CD4-positive, alpha-beta memory T cell (primary cell): ENCODE results near the gene TPT1. TPM values are rescaled to one million over a fixed set of nuclear protein-coding genes. Genes with fewer than 3 reads are reported as not detected.
A peak's percentile ranks its signal among the peaks of the same experiment; 100 is the strongest.
"Not testable (repeated sequence)": the region's sequence is repeated elsewhere in the genome, so short reads cannot be mapped to it uniquely, and the experiment has no call there.

Experiments
- CTCF ChIA-PET: fragments of 350-600 bp; sonication (Branson Sonifier 250); formaldehyde crosslinking; loops from one replicate; lab custom pipeline; 2021; ENCODE audit warnings: inconsistent platforms; ENCODE audit not compliant: partially characterized antibody; lab: Charles Lee
- POLR2A ChIA-PET: fragments of 350-600 bp; sonication (Branson Sonifier 250); formaldehyde crosslinking; loops from one replicate; lab custom pipeline; 2021; ENCODE audit not compliant: partially characterized antibody; lab: Charles Lee
- DNase-seq, 5 donors: peaks; one replicate each; pipeline versions ENCODE4 v3.0.0 to v3.0.0-alpha.2; 2020 to 2022; ENCODE audit warnings: mixed read lengths in 1 of 5
- H3K27ac ChIP-seq: one replicate; pipeline ENCODE4 v1.7.0; 2013; ENCODE audit warnings: low read depth, low read length
- H3K27me3 ChIP-seq: 2 replicates; pipeline ENCODE4 v1.7.0; 2013; ENCODE audit warnings: mild to moderate bottlenecking, low read length, moderate library complexity; ENCODE audit not compliant: insufficient read depth
- H3K36me3 ChIP-seq: 2 replicates; pipeline ENCODE4 v1.7.0; 2013; ENCODE audit warnings: mild to moderate bottlenecking, low read length, moderate library complexity; ENCODE audit not compliant: insufficient read depth
- H3K4me1 ChIP-seq: 2 replicates; pipeline ENCODE4 v1.7.0; 2013; ENCODE audit warnings: mild to moderate bottlenecking, low read length, moderate library complexity; ENCODE audit not compliant: insufficient read depth
- H3K4me3 ChIP-seq, 2 donors: one replicate each; pipeline ENCODE4 v1.7.0; 2013; ENCODE audit warnings: low read length in 2 of 2, mild to moderate bottlenecking in 1 of 2
- H3K9me3 ChIP-seq, 2 donors: one replicate each; pipeline ENCODE4 v1.7.0; 2013; ENCODE audit warnings: low read length in 2 of 2, control low read depth in 1 of 2; ENCODE audit not compliant: control insufficient read depth in 1 of 2
- H3K27ac Mint-ChIP-seq, 7 donors: one replicate each; pipeline ENCODE4 v1.8.0; 2020 to 2021; ENCODE audit warnings: mixed read lengths in 7 of 7, mild to moderate bottlenecking in 6 of 7, inconsistent platforms in 3 of 7, moderate library complexity in 3 of 7
- H3K27me3 Mint-ChIP-seq, 2 donors: one replicate each; pipeline ENCODE4 v1.8.0; 2020 to 2021; ENCODE audit warnings: mixed read lengths in 2 of 2
- H3K36me3 Mint-ChIP-seq, 2 donors: one replicate each; pipeline ENCODE4 v1.8.0; 2020 to 2021; ENCODE audit warnings: mixed read lengths in 2 of 2, inconsistent platforms in 1 of 2, mild to moderate bottlenecking in 1 of 2
- H3K4me1 Mint-ChIP-seq, 4 donors: one replicate each; pipeline ENCODE4 v1.8.0; 2020 to 2021; ENCODE audit warnings: mixed read lengths in 4 of 4, mild to moderate bottlenecking in 1 of 4
- H3K4me3 Mint-ChIP-seq, 8 donors: one replicate each; pipeline ENCODE4 v1.8.0; 2020 to 2021; ENCODE audit warnings: mixed read lengths in 8 of 8, mild to moderate bottlenecking in 7 of 8, moderate library complexity in 6 of 8, inconsistent platforms in 3 of 8
- H3K9me3 Mint-ChIP-seq, 8 donors: one replicate each; pipeline ENCODE4 v1.8.0; 2020 to 2021; ENCODE audit warnings: mixed read lengths in 8 of 8, mild to moderate bottlenecking in 5 of 8, inconsistent platforms in 3 of 8, moderate library complexity in 1 of 8
- intact Hi-C: fragments of 100-400 bp; cut with micrococcal nuclease; formaldehyde crosslinking; loops from one replicate; pipeline ENCODE4 v1.15.1; 2023
- polyA plus RNA-seq, 2 donors: library from polyadenylated mRNA; unstranded; fragments of 300-500 nt; fragmentation: Illumina TruSeq; gene quantifications; one replicate each; pipeline ENCODE4 v1.2.3, GENCODE V29; 2021
- total RNA-seq, 2 experiments: library from RNA; stranded (reverse); gene quantifications; one replicate each; pipeline ENCODE4 v1.2.3, GENCODE V29; 2021

Gene TPT1
- total and polyA plus RNA-seq, 4 experiments from 2014 or later: 2,372 to 11,080 (median 7,185) TPM

DNA sequence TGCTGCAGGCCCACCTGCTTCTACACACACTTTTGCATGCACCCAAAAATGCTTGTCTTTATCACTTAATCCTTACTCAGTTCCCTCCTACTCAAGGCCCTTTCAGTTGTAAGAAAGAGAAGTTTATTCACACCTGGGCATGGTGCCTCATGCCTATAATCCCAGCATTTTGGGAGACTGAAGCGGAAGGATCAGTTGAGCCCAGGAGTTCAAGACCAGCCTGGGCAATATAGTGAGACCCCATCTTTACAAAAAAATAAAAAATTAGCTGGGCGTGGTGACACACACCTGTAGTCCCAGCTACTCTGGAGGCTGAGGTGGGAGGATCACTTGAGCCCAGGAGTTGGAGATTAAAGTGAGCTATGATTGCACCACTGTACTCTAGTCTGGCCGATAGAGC lies 42.4 kb downstream of the TPT1 start:
- Mint-ChIP-seq H3K4me3 (peak overlapping the region in 1 of 8 donors; percentile 35), H3K4me1 (peaks cover 31 to 50% (median 39%) of the 10 kb centered on the region in 4 donors), H3K27ac (peak overlapping the region; percentile 47 to 90 (median 81))
- H3K27ac ChIP-seq, H3K36me3 ChIP-seq, intact Hi-C loops, H3K27me3 ChIP-seq, DNase-seq, H3K9me3 ChIP-seq, H3K36me3 Mint-ChIP-seq, H3K27me3 Mint-ChIP-seq, H3K4me3 ChIP-seq, H3K9me3 Mint-ChIP-seq: not testable (repeated sequence)
- peaks cover 40% of the 10 kb centered on the region for H3K4me1 ChIP-seq
- CTCF ChIA-PET: interaction anchor here (1.6 to 5.2 kb wide), 4 partner anchors 10 to 252 kb away, joined by 5 to 43 read pairs (median 18); no protein-coding TSS in a partner anchor
- POLR2A ChIA-PET: interaction anchor here (1.0 to 2.3 kb wide), 2 partner anchors 41 to 42 kb away, joined by 3 to 13 read pairs; partner anchors contain the start of gene TPT1

DNA sequence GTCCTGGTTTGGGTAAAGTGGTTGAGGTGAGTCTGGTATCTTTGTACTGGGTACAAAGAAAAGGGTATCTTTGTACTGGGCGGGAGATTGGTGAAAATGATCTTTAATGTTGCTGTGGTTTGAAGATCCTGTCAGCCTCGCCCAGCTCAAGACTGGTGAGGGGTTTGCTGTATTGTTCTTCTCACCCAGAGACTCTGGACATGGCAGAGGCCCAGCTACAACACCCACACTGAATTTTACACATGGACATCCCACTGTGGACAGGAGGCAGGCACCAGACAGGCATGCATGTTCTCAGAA lies 42.8 kb downstream of the TPT1 start:
- H3K4me3 ChIP-seq: no peak overlapping the region
- H3K27ac Mint-ChIP-seq: peak overlapping the region; percentile 47 to 90 (median 81)
- H3K4me1 ChIP-seq: peaks cover 40% of the 10 kb centered on the region
- no peaks in the 10 kb centered on the region for H3K27me3 ChIP-seq
- intact Hi-C loops: no loop called here
- H3K9me3 Mint-ChIP-seq: no peaks in the 10 kb centered on the region
- ChIA-PET CTCF (interaction anchor here (1.6 to 5.2 kb wide), 4 partner anchors 10 to 252 kb away, joined by 5 to 43 read pairs (median 18); no protein-coding TSS in a partner anchor), POLR2A (interaction anchor here (1.0 to 2.3 kb wide), 3 partner anchors 10 to 43 kb away, joined by 3 to 13 read pairs (median 3); partner anchors contain the start of gene TPT1)
- H3K4me1 Mint-ChIP-seq: peaks cover 31 to 50% (median 39%) of the 10 kb centered on the region in 4 donors
- DNase-seq: no peak
- H3K4me3 Mint-ChIP-seq: peak overlapping the region in 6 of 8 donors; percentile 32 to 71 (median 38)
- H3K27ac ChIP-seq: no peak overlapping the region
- no peaks in the 10 kb centered on the region for H3K9me3 ChIP-seq
- no peaks in the 10 kb centered on the region for H3K36me3 ChIP-seq
- H3K27me3 Mint-ChIP-seq: peaks cover 1 to 4% of the 10 kb centered on the region in 2 donors
- no peaks in the 10 kb centered on the region for H3K36me3 Mint-ChIP-seq

DNA sequence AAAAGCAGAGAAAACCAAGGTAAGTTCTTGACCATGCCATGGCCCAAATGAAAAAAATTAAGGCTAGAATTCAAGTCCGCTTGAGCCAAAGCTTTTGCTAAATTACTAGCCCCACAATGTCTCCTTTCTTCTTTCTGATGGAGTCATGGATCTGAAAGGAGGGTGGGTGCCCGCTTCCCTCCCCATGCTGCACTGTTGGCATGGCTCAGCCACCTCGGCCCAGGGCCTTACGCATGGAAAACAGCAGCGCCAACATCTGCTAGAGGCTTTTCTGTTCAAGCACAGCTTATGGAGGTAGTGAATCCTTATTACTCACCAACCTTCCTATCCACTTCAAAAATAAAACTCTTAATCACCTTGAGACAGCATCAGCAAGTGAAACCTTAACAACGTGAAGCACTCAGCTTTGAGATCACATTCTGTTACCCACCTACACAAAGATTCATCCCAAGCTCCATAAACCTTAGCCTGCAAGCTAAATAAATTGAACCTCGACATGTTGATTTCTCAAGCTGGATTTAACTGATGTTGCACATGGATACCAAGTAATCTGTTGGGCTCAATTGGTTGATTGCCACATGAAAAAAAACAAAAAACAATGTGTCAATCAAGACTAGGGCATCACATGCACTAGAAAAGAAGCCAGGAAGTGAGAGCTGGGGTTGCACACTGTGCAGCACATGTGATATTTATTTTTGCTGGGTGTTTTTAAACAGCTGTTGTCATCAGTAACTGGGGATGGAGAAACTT lies 43.4 kb downstream of the TPT1 start:
- ChIA-PET POLR2A (interaction anchor here (1.0 to 2.3 kb wide), 3 partner anchors 11 to 43 kb away, joined by 3 to 13 read pairs (median 3); partner anchors contain the start of gene TPT1), CTCF (interaction anchor here (1.6 to 5.2 kb wide), 4 partner anchors 11 to 251 kb away, joined by 5 to 43 read pairs (median 18); no protein-coding TSS in a partner anchor)
- Mint-ChIP-seq H3K9me3 (no peaks in the 10 kb centered on the region), H3K4me3 (peak overlapping the region in 6 of 8 donors; percentile 32 to 71 (median 38)), H3K4me1 (peaks cover 31 to 50% (median 39%) of the 10 kb centered on the region in 4 donors), H3K36me3 (no peaks in the 10 kb centered on the region), H3K27me3 (peaks cover 1 to 3% of the 10 kb centered on the region in 2 donors), H3K27ac (peak overlapping the region; percentile 47 to 90 (median 81))
- intact Hi-C loops: no loop called here
- H3K4me3 ChIP-seq: no peak overlapping the region
- H3K4me1 ChIP-seq: peaks cover 40% of the 10 kb centered on the region
- H3K27ac ChIP-seq: peak overlapping the region; percentile 10
- no peaks in the 10 kb centered on the region for H3K9me3 ChIP-seq
- peak in 4 of 5 donors; percentile 45 to 56 (median 50) for DNase-seq
- no peaks in the 10 kb centered on the region for H3K36me3 ChIP-seq
- H3K27me3 ChIP-seq: no peaks in the 10 kb centered on the region

DNA sequence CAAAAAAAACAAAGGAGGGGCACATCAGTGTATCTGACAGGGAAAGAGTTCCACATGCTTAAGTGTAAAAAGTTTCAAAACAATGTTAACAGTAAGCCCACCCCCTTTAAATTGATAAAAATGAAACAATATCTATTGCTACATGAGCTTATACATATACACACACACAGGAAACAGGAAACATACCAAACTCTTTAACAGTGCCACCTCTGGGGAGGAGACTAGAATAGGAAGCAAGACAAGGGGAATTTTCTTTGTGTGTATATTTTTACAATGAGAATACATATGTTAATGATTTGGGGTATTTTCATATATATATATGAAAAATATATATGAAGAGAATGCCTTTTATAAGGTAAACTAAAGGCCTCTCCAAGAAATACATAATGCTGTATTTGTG lies 44.7 kb downstream of the TPT1 start:
- no peaks in the 10 kb centered on the region for H3K27me3 Mint-ChIP-seq
- H3K9me3 ChIP-seq: no peaks in the 10 kb centered on the region
- no peak overlapping the region for H3K27ac ChIP-seq
- no peak overlapping the region for H3K4me3 ChIP-seq
- no peaks in the 10 kb centered on the region for H3K9me3 Mint-ChIP-seq
- peak overlapping the region; percentile 37 to 84 (median 65) for H3K27ac Mint-ChIP-seq
- POLR2A ChIA-PET: interaction anchor here (1.6 kb wide), 1 partner anchor 44 kb away, joined by 3 read pairs; no protein-coding TSS in a partner anchor
- peak in 1 of 5 donors; percentile 27 for DNase-seq
- peaks cover 30 to 50% (median 39%) of the 10 kb centered on the region in 4 donors for H3K4me1 Mint-ChIP-seq
- H3K36me3 Mint-ChIP-seq: no peaks in the 10 kb centered on the region
- H3K36me3 ChIP-seq: no peaks in the 10 kb centered on the region
- H3K27me3 ChIP-seq: no peaks in the 10 kb centered on the region
- CTCF ChIA-PET: interaction anchor here (0.6 to 5.2 kb wide), 3 partner anchors 44 to 250 kb away, joined by 3 to 28 read pairs (median 4); partner anchors contain the start of gene TPT1
- intact Hi-C loops: no loop called here
- H3K4me1 ChIP-seq: peaks cover 40% of the 10 kb centered on the region
- H3K4me3 Mint-ChIP-seq: peak overlapping the region in 5 of 8 donors; percentile 2 to 73 (median 32)

DNA sequence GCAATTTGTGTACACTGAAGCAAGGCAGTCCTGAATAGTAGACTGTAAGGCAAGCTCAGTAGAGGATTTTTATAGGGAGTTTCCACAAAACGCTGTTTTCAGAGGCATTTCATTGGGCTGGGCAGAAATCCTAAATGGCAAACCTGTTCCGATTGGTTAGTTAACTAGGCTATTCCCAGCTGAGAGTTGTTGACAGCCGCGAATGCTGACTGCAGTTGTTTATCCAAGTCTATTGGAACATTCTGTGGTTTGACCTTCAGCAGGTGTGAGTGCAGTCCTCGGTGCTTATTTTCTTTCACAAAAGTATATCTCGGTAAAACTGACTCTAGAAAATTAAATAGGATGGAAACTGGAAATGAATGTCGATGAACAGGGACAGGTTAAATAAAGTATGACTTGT lies 45.4 kb downstream of the TPT1 start:
- ChIA-PET CTCF (interaction anchor here (0.6 to 5.2 kb wide), 3 partner anchors 45 to 249 kb away, joined by 3 to 28 read pairs (median 4); partner anchors contain the start of gene TPT1), POLR2A (interaction anchor here (1.6 kb wide), 1 partner anchor 45 kb away, joined by 3 read pairs; no protein-coding TSS in a partner anchor)
- no peak overlapping the region for H3K27ac ChIP-seq
- H3K4me1 ChIP-seq: peaks cover 40% of the 10 kb centered on the region
- intact Hi-C loops: no loop called here
- peaks cover 29 to 48% (median 39%) of the 10 kb centered on the region in 4 donors for H3K4me1 Mint-ChIP-seq
- H3K9me3 ChIP-seq: no peaks in the 10 kb centered on the region
- DNase-seq: no peak
- H3K36me3 ChIP-seq: no peaks in the 10 kb centered on the region
- peaks cover 0 to 4% of the 10 kb centered on the region in 2 donors for H3K36me3 Mint-ChIP-seq
- H3K27ac Mint-ChIP-seq: peak overlapping the region in 5 of 7 donors; percentile 22 to 81 (median 37)
- H3K4me3 Mint-ChIP-seq: peak overlapping the region in 1 of 8 donors; percentile 59
- no peaks in the 10 kb centered on the region for H3K27me3 Mint-ChIP-seq
- H3K27me3 ChIP-seq: no peaks in the 10 kb centered on the region
- H3K4me3 ChIP-seq: no peak overlapping the region
- H3K9me3 Mint-ChIP-seq: no peaks in the 10 kb centered on the region

DNA sequence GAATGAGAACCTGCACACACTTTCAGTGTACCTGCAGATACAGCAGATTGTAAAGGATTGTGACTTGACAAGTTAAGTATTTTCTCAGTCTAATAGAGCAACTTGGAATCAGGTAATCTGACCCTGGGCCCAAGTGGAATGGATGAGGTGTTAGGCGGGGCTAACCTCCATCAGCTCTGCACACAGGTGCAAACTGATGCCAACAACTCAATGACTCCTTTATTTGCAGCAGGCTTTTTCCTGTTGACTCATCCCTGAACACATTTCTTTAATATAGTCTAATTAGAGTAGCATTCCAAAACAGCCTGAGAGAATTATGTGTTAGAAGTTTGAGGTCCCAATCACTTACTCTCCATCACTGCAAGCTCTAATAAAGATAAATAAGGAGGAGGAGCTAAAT lies 48.8 kb downstream of the TPT1 start:
- Mint-ChIP-seq H3K27me3 (no peaks in the 10 kb centered on the region), H3K4me1 (peaks cover 12 to 23% (median 21%) of the 10 kb centered on the region in 4 donors), H3K27ac (peak overlapping the region in 3 of 7 donors; percentile 2 to 67 (median 43)), H3K36me3 (peaks cover 5 to 9% of the 10 kb centered on the region in 2 donors), H3K4me3 (no peak overlapping the region), H3K9me3 (no peaks in the 10 kb centered on the region)
- Histone ChIP-seq H3K36me3 (no peaks in the 10 kb centered on the region), H3K4me3 (no peak overlapping the region), H3K27ac (no peak overlapping the region), H3K4me1 (peaks cover 20% of the 10 kb centered on the region), H3K27me3 (no peaks in the 10 kb centered on the region), H3K9me3 (no peaks in the 10 kb centered on the region)
- intact Hi-C loops: no loop called here
- DNase-seq: no peak
- CTCF ChIA-PET: interaction anchor here (1.5 kb wide), 1 partner anchor 10 kb away, joined by 4 read pairs; no protein-coding TSS in a partner anchor
- POLR2A ChIA-PET: interaction anchor here (1.4 kb wide), 1 partner anchor 14 kb away, joined by 4 read pairs; no protein-coding TSS in a partner anchor
